Testis (tissue), 3 donors: Measurements from ENCODE around the gene TEKT5. TPM values are rescaled to one million over a fixed set of nuclear protein-coding genes. Genes with fewer than 3 reads are reported as not detected.

Experiments
- DNase-seq: peaks from one replicate; pipeline ENCODE4 v3.0.0-alpha.2; 2019
- H3K27ac ChIP-seq, 2 donors: fragments of 200-600 bp; sonication (generic); one replicate each; pipeline ENCODE4 v1.5.1; 2019
- H3K27me3 ChIP-seq: fragments of 200-600 bp; sonication (generic); one replicate; pipeline ENCODE4 v1.5.1; 2019
- H3K36me3 ChIP-seq: fragments of 200-600 bp; sonication (generic); one replicate; pipeline ENCODE4 v1.5.1; 2017; ENCODE audit warnings: low read depth; ENCODE audit errors: missing control alignments
- H3K4me1 ChIP-seq: fragments of 200-600 bp; sonication (generic); one replicate; pipeline ENCODE4 v1.5.1; 2019
- H3K4me3 ChIP-seq, 2 donors: fragments of 200-600 bp; sonication (generic); one replicate each; pipeline ENCODE4 v1.5.1; 2017 to 2019
- H3K9me3 ChIP-seq: fragments of 200-600 bp; sonication (generic); one replicate; pipeline ENCODE4 v1.5.1; 2017
- POLR2A ChIP-seq: fragments of 450-650 bp; IDR thresholded peaks from one replicate; pipeline ENCODE4 v1.6.1; 2017; ENCODE audit warnings: antibody characterized with exemption, mild to moderate bottlenecking, moderate library complexity
- WGBS, 2 donors: methylation state at CpG; one replicate each; pipeline ENCODE4 v1.1.5; 2018; 5-methylcytosine and 5-hydroxymethylcytosine counted together
- intact Hi-C: fragments of 100-400 bp; cut with DNase I; formaldehyde crosslinking; loops from one replicate; pipeline ENCODE4 v1.15.1; 2023; ENCODE audit warnings: low total_unique reads
- polyA plus RNA-seq: library from polyadenylated mRNA; stranded (reverse); fragments of 350-450 nt; fragmentation: Illumina TruSeq; extraction: RNeasy Lipid Tissue Mini Kit (QIAGEN cat#74804); gene quantifications from one replicate; pipeline ENCODE4 v1.2.3, GENCODE V29; 2014; ENCODE audit warnings: low read depth, low replicate concordance; ENCODE audit not compliant: insufficient read depth
- small RNA-seq, 2 donors: library from RNA; depleted of rRNA; stranded (forward); fragments of <200 nt; gene quantifications; one replicate each; pipeline ENCODE3, GENCODE V24; 2016
- total RNA-seq, 2 donors: library from RNA; depleted of rRNA; stranded (reverse); fragments of >200 nt; gene quantifications; one replicate each; pipeline ENCODE4 v1.2.3, GENCODE V29; 2016
- TF ChIP-seq, protein P1 (sequence below), 3 experiments: fragments of 450-650 bp in 2 of 3; fragments of 200-600 bp in 1 of 3; sonication (generic) in 1 of 3; IDR thresholded peaks; one replicate each; pipeline ENCODE4 v1.5.1; 2016 to 2019; ENCODE audit warnings: antibody characterized with exemption in 3 of 3, mild to moderate bottlenecking in 2 of 3, moderate library complexity in 1 of 3

TEKT5 gene
- total and polyA plus RNA-seq, 3 donors from 2014 or later: 20.7 to 69.1 (median 35.6) TPM

DNA sequence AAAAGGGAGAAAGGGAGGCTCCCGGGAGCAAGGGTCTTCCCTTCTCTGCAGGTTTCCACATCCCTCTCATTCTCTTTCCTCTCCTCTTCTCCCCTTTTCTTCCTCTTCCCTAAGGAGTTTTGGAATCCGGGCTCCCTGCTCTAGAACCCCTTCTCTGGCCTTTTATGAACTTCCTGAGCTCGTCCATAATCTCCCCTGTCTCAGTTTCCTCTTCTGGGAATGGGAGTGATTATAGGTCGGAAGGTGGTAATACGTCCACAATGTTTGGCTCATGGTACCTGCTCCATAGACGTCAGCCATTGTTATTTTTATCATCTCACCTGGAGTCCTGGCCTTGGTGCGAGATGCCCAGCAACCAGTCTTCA lies 113.9 kb downstream of the TEKT5 start:
- H3K27ac ChIP-seq: peak overlapping the region; percentile 84 to 88
- H3K4me3 ChIP-seq: peak overlapping the region; percentile 85 to 91
- H3K9me3 ChIP-seq: no peaks in the 10 kb centered on the region
- no peaks in the 10 kb centered on the region for H3K36me3 ChIP-seq
- no peaks in the 10 kb centered on the region for H3K27me3 ChIP-seq
- WGBS, 2 donors: 18 to 23% methylated on average over 7 of the region's 7 CpGs
- peaks cover 27% of the 10 kb centered on the region for H3K4me1 ChIP-seq
- no peak for DNase-seq
- intact Hi-C loops: no loop called here
- TF ChIP-seq POLR2A: no peak
- TF ChIP-seq, protein P1, sequence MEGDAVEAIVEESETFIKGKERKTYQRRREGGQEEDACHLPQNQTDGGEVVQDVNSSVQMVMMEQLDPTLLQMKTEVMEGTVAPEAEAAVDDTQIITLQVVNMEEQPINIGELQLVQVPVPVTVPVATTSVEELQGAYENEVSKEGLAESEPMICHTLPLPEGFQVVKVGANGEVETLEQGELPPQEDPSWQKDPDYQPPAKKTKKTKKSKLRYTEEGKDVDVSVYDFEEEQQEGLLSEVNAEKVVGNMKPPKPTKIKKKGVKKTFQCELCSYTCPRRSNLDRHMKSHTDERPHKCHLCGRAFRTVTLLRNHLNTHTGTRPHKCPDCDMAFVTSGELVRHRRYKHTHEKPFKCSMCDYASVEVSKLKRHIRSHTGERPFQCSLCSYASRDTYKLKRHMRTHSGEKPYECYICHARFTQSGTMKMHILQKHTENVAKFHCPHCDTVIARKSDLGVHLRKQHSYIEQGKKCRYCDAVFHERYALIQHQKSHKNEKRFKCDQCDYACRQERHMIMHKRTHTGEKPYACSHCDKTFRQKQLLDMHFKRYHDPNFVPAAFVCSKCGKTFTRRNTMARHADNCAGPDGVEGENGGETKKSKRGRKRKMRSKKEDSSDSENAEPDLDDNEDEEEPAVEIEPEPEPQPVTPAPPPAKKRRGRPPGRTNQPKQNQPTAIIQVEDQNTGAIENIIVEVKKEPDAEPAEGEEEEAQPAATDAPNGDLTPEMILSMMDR (IDR thresholded peaks at IDR 0.05): no peak

DNA sequence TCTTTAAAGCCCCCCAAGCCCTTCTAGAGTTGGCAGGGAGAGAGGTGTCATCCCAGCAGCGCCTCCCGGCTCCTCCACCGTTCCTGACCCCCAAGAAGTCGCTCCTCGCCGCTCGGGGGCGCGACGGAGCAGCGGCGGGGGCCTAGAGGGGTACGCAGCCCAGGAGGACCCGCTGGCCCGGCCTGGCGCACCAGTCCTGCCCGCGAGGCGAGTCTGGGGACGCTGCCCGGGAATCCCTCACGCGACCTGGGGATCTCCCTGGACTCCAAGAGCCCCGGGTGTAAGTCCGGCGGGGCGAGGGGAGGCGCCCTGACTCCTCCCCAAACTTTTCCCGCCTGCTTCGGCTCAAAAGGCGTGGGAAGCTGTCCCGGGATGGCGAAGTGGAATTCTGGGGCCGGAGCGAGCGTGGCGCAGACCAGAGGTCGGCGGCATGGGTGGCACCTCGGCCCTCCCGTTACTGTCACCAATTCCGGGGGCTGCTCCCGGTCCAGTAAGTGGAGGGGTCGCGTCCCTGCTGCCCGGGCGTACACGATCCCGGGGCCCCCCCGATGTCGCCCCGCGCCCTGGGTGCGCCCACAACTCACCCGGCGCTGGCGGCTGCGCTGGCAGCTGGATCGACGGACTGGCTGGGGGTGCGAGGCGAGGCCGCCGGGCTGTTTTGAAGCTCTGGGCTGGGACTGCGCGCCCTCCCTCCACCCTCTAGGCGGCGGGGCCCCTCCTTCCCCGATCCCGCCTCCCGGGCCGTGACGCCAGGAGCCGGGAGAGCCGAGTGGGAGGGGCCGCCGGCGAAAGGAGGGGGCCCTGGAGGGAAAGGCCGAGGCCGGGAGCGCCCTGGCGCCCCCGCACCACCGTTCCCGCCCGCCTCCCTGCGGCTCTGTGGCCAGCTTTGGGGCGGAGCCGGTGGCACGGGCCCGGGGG lies 114.5 kb downstream of the TEKT5 start, which contains the start of gene EMP2:
EMP2 (minus strand) TSS at position 634 of the 918 bp plus-strand sequence. CDS start 32,981 bp downstream, outside the sequence.
- Histone ChIP-seq H3K36me3 (no peaks in the 10 kb centered on the region), H3K27me3 (no peaks in the 10 kb centered on the region), H3K27ac (peak within 1 kb of the TSS; percentile 84 to 88), H3K4me1 (peaks cover 27% of the 10 kb centered on the region), H3K9me3 (no peaks in the 10 kb centered on the region), H3K4me3 (peak within 1 kb of the TSS; percentile 85 to 91)
- peak; percentile 68 for DNase-seq
- 0 to 1% methylated on average over 29 to 33 of the region's 91 CpGs for WGBS, 2 donors
- TF ChIP-seq, protein P1 (IDR thresholded peaks at IDR 0.05): peak; percentile 46 to 59 (median 53)
- no peak for TF ChIP-seq POLR2A
- intact Hi-C loops: no loop called here

DNA sequence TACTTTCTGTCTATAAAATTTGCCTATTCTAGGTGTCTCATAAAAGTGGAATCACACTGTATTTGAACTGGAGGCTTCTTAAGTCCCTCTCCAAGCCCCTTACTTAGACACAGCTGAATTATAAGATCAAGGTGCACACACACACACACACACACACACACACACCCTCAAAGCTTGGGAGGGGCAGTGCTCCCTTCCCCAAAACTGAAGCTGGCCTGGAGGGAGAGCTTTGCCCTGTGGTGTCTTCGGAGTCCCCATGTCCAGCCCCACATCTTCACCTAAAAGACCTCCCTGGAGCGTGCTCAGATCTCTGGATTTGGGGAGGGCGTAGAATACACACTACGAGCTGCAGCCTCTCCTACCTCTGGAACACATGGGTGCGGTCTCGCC lies 115.2 kb downstream of the TEKT5 start:
- H3K27me3 ChIP-seq: no peaks in the 10 kb centered on the region
- intact Hi-C loops: no loop called here
- H3K36me3 ChIP-seq: no peaks in the 10 kb centered on the region

DNA sequence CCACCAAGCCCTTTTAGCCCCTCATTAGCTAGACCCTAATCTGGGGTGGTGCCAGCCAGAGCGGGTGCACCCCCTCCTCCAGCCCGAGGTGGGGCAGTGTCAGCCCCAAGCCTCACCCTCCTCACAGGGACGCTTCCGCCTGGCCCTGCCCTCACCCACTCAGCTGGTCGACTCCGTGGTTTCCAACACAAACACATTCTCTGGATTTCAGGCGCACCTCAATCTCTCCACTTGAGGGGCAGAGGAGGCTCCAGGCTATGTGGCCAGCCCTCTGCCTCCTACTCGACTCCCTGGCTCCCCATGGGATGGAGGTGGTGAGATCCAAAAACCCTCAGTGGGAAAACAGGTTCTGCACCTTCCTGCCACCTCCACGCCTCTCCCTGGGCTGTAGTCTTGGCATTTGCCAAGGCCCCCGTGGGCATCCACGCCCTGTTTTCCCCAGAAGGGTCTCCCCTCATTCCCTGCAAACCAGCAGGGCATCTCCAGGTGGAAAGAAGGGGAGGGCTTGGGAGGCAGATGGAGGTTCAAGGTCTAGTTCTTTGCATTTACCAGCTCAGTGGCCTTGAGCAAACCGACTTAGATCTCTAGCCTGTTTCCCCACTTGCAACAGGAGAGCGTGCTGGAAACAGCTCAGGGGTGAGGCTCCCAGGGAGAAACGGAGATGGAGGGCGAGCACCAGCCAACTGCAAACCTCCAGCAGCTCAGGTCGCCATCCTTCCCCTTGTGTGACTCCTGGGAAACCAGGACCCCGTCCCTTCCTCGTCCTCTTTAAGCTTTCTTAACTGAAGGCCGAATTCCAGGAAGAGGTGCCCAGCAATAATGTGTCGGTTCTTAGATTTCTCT lies 116.0 kb downstream of the TEKT5 start:
- peaks cover 27% of the 10 kb centered on the region for H3K4me1 ChIP-seq
- H3K27ac ChIP-seq: peak overlapping the region in 1 of 2 donors; percentile 45
- DNase-seq: no peak
- H3K27me3 ChIP-seq: no peaks in the 10 kb centered on the region
- no peaks in the 10 kb centered on the region for H3K9me3 ChIP-seq
- H3K36me3 ChIP-seq: no peaks in the 10 kb centered on the region
- TF ChIP-seq, protein P1 (IDR thresholded peaks at IDR 0.05): no peak
- no peak for TF ChIP-seq POLR2A
- peak overlapping the region in 1 of 2 donors; percentile 91 for H3K4me3 ChIP-seq
- intact Hi-C loops: no loop called here
- WGBS, 2 donors: 32 to 39% methylated on average over 19 to 20 of the region's 20 CpGs

More for the DNA sequence above, 115.2 kb downstream of the TEKT5 start:
- WGBS, 2 donors: 7 to 9% methylated on average over 6 of the region's 6 CpGs
- peak overlapping the region; percentile 84 to 88 for H3K27ac ChIP-seq
- TF ChIP-seq, protein P1 (IDR thresholded peaks at IDR 0.05): no peak
- no peak for TF ChIP-seq POLR2A
- peak overlapping the region; percentile 85 to 91 for H3K4me3 ChIP-seq
- H3K4me1 ChIP-seq: peaks cover 27% of the 10 kb centered on the region
- no peaks in the 10 kb centered on the region for H3K9me3 ChIP-seq
- no peak for DNase-seq

Small RNAs within 50 kb of the gene (small RNA-seq; reads per million reads assigned to genes)
- gene MTND4LP24: 0 reads per million in 2 donors
- 0 reads per million in 2 donors for gene MTND6P33

Other genes starting within 250 kb of the TEKT5 start
- 10 to 100 TPM in 1 of 2 donors, 1 to 10 TPM in 1; 9.3 to 13.1 TPM for gene EMP2, start 114.3 kb downstream of the TEKT5 start, total RNA-seq
- gene EMP2, start 114.3 kb downstream of the TEKT5 start, polyA plus RNA-seq: 18.4 TPM
- gene NUBP1, start 48.9 kb upstream of the TEKT5 start, total RNA-seq: 10 to 100 TPM; 23.0 to 33.9 TPM
- 41.1 TPM for gene NUBP1, start 48.9 kb upstream of the TEKT5 start, polyA plus RNA-seq
- gene TVP23A, start 123.9 kb upstream of the TEKT5 start, total RNA-seq: 1 to 10 TPM; 3.5 to 4.2 TPM
- gene TVP23A, start 123.9 kb upstream of the TEKT5 start, polyA plus RNA-seq: 1.7 TPM
- 10 to 100 TPM in 1 of 2 donors, 1 to 10 TPM in 1; 6.3 to 16.0 TPM for gene CIITA, start 182.3 kb upstream of the TEKT5 start, total RNA-seq
- gene CIITA, start 182.3 kb upstream of the TEKT5 start, polyA plus RNA-seq: 9.5 TPM
- gene DEXI, start 247.5 kb upstream of the TEKT5 start, total RNA-seq: 10 to 100 TPM; 39.0 to 57.4 TPM
- gene DEXI, start 247.5 kb upstream of the TEKT5 start, polyA plus RNA-seq: 30.0 TPM
- gene CLEC16A, start 249.6 kb upstream of the TEKT5 start, total RNA-seq: 100 to 1,000 TPM in 1 of 2 donors, 10 to 100 TPM in 1; 93.9 to 122 TPM
- gene CLEC16A, start 249.6 kb upstream of the TEKT5 start, polyA plus RNA-seq: 126 TPM